HepG2 (cell line): ENCODE results near the gene TLN1. TPM values are rescaled to one million over a fixed set of nuclear protein-coding genes. Genes with fewer than 3 reads are reported as not detected.

Experiments
- CEBPB ChIP-seq: IDR thresholded peaks from 2 replicates; pipeline ENCODE4 v1.6.1; 2011; ENCODE audit warnings: low read depth, low read length, improper control_type of control experiment, borderline replicate concordance
- IKZF4 ChIP-seq: sonication (generic); formaldehyde crosslinking; IDR thresholded peaks from 2 replicates; pipeline ENCODE4 v1.5.1; 2020; ENCODE audit warnings: borderline replicate concordance, mild to moderate bottlenecking, low read depth, missing genetic modification reagents; ENCODE audit errors: not compliant biosample characterization
- MIXL1 ChIP-seq: IDR thresholded peaks from 2 replicates; pipeline ENCODE4 v1.6.1; 2016
- NFE2L1 ChIP-seq: sonication (generic); formaldehyde crosslinking; IDR thresholded peaks from 2 replicates; pipeline ENCODE4 v1.4.0; 2020; ENCODE audit warnings: missing genetic modification reagents, mild to moderate bottlenecking, borderline replicate concordance
- POLR2A ChIP-seq, 2 experiments: IDR thresholded peaks; 2 replicates each; pipeline ENCODE4 v1.6.1; 2011; ENCODE audit warnings: low read depth in 2 of 2, low read length in 2 of 2, mild to moderate bottlenecking in 1 of 2, moderate library complexity in 1 of 2; ENCODE audit not compliant: insufficient read depth in 1 of 2
- SALL1 ChIP-seq: sonication (generic); formaldehyde crosslinking; IDR thresholded peaks from 2 replicates; pipeline ENCODE4 v1.8.0; 2022; ENCODE audit warnings: mild to moderate bottlenecking, missing genetic modification reagents
- ZFP41 ChIP-seq: sonication (generic); formaldehyde crosslinking; IDR thresholded peaks from 2 replicates; pipeline ENCODE4 v1.4.0; 2020; ENCODE audit warnings: mild to moderate bottlenecking, missing genetic modification reagents, borderline replicate concordance
- ZFY ChIP-seq: sonication (generic); formaldehyde crosslinking; IDR thresholded peaks from 2 replicates; pipeline ENCODE4 v1.4.0; 2020; ENCODE audit warnings: missing genetic modification reagents
- ZNF121 ChIP-seq: sonication (generic); formaldehyde crosslinking; IDR thresholded peaks from 2 replicates; pipeline ENCODE4 v1.5.0; 2020; ENCODE audit warnings: mild to moderate bottlenecking, missing genetic modification reagents
- ZNF614 ChIP-seq: IDR thresholded peaks from 2 replicates; pipeline ENCODE4 v1.6.1; 2018; ENCODE audit warnings: missing biosample characterization, missing genetic modification reagents, inconsistent platforms, borderline replicate concordance
- ZNF790 ChIP-seq: sonication (generic); formaldehyde crosslinking; IDR thresholded peaks from 2 replicates; pipeline ENCODE4 v1.8.0; 2022; ENCODE audit warnings: missing genetic modification reagents, mild to moderate bottlenecking, borderline replicate concordance
- polyA plus RNA-seq, 8 experiments: library from polyadenylated mRNA; depleted of rRNA in 3 of 8; stranded (reverse) in 7 of 8; unstranded in 1 of 8; fragments of >200 nt; fragmentation: Illumina TruSeq in 4 of 8; extraction: Trizol in 4 of 8; gene quantifications; 2 replicates each; pipeline versions ENCODE4 v1.2.1 to v1.2.3, GENCODE V29; 2011 to 2016; ENCODE audit warnings: low read depth in 4 of 8, missing spikeins in 1 of 8, mixed read lengths in 1 of 8; ENCODE audit not compliant: insufficient read depth in 1 of 8
- total RNA-seq, 5 experiments: library from RNA; depleted of rRNA; stranded (reverse); fragments of >200 nt; fragmentation: Illumina TruSeq; extraction: Trizol; gene quantifications; 2 replicates each; pipeline ENCODE4 v1.2.3, GENCODE V29; 2016; ENCODE audit warnings: low read depth in 1 of 5
- TF ChIP-seq, protein P1 (sequence below): sonication (generic); formaldehyde crosslinking; IDR thresholded peaks from 2 replicates; pipeline ENCODE4 v1.4.0; 2020; ENCODE audit warnings: missing genetic modification reagents, mild to moderate bottlenecking, borderline replicate concordance
- TF ChIP-seq, protein P2 (sequence below): sonication (generic); formaldehyde crosslinking; IDR thresholded peaks from 2 replicates; pipeline ENCODE4 v1.4.0; 2020; ENCODE audit warnings: missing genetic modification reagents, mild to moderate bottlenecking, borderline replicate concordance
- TF ChIP-seq, protein P3 (sequence below): sonication (generic); formaldehyde crosslinking; IDR thresholded peaks from 2 replicates; pipeline ENCODE4 v1.9.0; 2022; ENCODE audit warnings: missing genetic modification reagents, mild to moderate bottlenecking, borderline replicate concordance
- TF ChIP-seq, protein P4 (sequence below): sonication (generic); formaldehyde crosslinking; IDR thresholded peaks from 2 replicates; pipeline ENCODE4 v1.5.1; 2020; ENCODE audit warnings: mild to moderate bottlenecking, missing genetic modification reagents, borderline replicate concordance

Gene TLN1
- total and polyA plus RNA-seq, 2 of the 13 experiments (the other 11 are each of a cell fraction or from before 2014, with no cell fraction given) = 35.2 to 51.8 TPM

DNA sequence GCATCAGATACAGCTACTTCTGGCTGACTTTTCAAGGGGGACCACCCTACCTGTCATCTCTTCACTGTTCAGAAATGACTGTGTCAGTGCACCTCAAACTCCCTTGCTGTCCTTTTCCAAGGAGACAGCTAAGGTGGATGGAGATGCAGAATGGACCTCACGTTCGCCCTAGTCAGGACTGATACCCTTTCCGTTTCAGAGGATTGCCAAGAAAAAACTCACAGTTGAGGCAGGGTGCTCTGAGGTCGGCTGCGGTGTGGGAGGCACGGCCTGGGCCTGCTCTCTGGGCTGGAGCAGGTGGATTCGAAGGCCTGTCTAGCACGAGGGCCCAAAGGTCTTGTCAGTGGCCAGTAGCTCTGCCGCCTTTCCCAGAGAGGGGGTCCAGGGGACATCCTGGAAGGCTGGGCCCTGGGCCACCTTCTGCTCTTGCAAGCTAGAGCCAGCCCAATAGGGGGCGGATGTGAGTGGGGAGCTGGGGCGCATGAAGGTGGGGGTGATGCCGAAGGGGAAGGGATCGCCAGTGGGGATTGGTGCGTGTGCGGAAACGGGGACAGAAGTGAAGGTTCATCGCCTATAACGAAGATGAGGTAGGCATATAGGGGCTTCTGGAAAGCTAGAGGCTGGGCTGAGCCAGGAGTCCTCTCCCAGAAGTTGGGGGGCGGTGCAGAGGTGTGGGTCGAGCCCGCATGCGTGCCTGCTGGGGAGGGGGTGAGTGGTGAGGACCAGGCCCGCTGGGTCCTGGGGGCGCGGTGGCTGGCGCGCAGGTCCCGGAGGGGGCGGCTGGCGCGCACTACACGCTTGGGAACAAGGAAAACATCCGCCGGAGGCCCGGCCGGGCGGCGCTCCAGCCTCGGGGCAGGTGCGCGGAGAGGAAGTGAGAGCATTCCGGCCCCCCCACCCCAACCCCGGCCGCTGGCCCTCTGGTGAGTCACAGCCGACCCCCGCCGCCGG is 24.6 kb upstream of the TLN1 start (continued):
- TF ChIP-seq, protein P1, sequence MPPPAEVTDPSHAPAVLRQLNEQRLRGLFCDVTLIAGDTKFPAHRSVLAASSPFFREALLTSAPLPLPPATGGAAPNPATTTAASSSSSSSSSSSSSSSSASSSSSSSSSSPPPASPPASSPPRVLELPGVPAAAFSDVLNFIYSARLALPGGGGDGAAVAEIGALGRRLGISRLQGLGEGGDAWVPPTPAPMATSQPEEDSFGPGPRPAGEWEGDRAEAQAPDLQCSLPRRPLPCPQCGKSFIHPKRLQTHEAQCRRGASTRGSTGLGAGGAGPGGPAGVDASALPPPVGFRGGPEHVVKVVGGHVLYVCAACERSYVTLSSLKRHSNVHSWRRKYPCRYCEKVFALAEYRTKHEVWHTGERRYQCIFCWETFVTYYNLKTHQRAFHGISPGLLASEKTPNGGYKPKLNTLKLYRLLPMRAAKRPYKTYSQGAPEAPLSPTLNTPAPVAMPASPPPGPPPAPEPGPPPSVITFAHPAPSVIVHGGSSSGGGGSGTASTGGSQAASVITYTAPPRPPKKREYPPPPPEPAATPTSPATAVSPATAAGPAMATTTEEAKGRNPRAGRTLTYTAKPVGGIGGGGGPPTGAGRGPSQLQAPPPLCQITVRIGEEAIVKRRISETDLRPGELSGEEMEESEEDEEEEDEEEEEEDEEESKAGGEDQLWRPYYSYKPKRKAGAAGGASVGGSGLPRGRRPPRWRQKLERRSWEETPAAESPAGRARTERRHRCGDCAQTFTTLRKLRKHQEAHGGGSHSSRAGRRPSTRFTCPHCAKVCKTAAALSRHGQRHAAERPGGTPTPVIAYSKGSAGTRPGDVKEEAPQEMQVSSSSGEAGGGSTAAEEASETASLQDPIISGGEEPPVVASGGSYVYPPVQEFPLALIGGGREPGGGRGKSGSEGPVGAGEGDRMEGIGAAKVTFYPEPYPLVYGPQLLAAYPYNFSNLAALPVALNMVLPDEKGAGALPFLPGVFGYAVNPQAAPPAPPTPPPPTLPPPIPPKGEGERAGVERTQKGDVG (CRISPR knock-in tag) = 0 out of 2 replicates have a peak, but pooled peaks have one; percentile 54
- peak; percentile 39; the same call in 1 of the 2 replicates for TF ChIP-seq ZNF790 (CRISPR knock-in tag)
- TF ChIP-seq, protein P2, sequence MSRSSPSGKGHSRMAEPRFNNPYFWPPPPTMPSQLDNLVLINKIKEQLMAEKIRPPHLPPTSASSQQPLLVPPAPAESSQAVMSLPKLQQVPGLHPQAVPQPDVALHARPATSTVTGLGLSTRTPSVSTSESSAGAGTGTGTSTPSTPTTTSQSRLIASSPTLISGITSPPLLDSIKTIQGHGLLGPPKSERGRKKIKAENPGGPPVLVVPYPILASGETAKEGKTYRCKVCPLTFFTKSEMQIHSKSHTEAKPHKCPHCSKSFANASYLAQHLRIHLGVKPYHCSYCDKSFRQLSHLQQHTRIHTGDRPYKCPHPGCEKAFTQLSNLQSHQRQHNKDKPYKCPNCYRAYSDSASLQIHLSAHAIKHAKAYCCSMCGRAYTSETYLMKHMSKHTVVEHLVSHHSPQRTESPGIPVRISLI (CRISPR knock-in tag) = peak; percentile 34; the same call in 1 of the 2 replicates
- peak; percentile 60; the same call in 1 of the 2 replicates for TF ChIP-seq ZNF614 (CRISPR knock-in tag)
- peak; percentile 92 for TF ChIP-seq ZFY (CRISPR knock-in tag)
- TF ChIP-seq, protein P3, sequence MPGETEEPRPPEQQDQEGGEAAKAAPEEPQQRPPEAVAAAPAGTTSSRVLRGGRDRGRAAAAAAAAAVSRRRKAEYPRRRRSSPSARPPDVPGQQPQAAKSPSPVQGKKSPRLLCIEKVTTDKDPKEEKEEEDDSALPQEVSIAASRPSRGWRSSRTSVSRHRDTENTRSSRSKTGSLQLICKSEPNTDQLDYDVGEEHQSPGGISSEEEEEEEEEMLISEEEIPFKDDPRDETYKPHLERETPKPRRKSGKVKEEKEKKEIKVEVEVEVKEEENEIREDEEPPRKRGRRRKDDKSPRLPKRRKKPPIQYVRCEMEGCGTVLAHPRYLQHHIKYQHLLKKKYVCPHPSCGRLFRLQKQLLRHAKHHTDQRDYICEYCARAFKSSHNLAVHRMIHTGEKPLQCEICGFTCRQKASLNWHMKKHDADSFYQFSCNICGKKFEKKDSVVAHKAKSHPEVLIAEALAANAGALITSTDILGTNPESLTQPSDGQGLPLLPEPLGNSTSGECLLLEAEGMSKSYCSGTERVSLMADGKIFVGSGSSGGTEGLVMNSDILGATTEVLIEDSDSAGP (CRISPR knock-in tag) = peak; percentile 83; the same call in 1 of the 2 replicates
- peak; percentile 72 for TF ChIP-seq IKZF4 (CRISPR knock-in tag)
- TF ChIP-seq, protein P4, sequence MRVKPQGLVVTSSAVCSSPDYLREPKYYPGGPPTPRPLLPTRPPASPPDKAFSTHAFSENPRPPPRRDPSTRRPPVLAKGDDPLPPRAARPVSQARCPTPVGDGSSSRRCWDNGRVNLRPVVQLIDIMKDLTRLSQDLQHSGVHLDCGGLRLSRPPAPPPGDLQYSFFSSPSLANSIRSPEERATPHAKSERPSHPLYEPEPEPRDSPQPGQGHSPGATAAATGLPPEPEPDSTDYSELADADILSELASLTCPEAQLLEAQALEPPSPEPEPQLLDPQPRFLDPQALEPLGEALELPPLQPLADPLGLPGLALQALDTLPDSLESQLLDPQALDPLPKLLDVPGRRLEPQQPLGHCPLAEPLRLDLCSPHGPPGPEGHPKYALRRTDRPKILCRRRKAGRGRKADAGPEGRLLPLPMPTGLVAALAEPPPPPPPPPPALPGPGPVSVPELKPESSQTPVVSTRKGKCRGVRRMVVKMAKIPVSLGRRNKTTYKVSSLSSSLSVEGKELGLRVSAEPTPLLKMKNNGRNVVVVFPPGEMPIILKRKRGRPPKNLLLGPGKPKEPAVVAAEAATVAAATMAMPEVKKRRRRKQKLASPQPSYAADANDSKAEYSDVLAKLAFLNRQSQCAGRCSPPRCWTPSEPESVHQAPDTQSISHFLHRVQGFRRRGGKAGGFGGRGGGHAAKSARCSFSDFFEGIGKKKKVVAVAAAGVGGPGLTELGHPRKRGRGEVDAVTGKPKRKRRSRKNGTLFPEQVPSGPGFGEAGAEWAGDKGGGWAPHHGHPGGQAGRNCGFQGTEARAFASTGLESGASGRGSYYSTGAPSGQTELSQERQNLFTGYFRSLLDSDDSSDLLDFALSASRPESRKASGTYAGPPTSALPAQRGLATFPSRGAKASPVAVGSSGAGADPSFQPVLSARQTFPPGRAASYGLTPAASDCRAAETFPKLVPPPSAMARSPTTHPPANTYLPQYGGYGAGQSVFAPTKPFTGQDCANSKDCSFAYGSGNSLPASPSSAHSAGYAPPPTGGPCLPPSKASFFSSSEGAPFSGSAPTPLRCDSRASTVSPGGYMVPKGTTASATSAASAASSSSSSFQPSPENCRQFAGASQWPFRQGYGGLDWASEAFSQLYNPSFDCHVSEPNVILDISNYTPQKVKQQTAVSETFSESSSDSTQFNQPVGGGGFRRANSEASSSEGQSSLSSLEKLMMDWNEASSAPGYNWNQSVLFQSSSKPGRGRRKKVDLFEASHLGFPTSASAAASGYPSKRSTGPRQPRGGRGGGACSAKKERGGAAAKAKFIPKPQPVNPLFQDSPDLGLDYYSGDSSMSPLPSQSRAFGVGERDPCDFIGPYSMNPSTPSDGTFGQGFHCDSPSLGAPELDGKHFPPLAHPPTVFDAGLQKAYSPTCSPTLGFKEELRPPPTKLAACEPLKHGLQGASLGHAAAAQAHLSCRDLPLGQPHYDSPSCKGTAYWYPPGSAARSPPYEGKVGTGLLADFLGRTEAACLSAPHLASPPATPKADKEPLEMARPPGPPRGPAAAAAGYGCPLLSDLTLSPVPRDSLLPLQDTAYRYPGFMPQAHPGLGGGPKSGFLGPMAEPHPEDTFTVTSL = no peak
- TF ChIP-seq ZNF121 (CRISPR knock-in tag) = 0 out of 2 replicates have a peak, but pooled peaks have one; percentile 8
- TF ChIP-seq CEBPB = no peak
- no peak for TF ChIP-seq ZFP41 (CRISPR knock-in tag)
- TF ChIP-seq POLR2A (IDR thresholded peaks at IDR 0.05; ENCODE audit: insufficient read depth in 1 of 2, low read depth in 2 of 2, low read length in 2 of 2) = peak in 1 of 2 experiments; percentile 56; a peak in 3 of 4 replicates
- peak; percentile 35 for TF ChIP-seq SALL1 (CRISPR knock-in tag)
- 0 out of 2 replicates have a peak, but pooled peaks have one; percentile 8 for TF ChIP-seq MIXL1 (CRISPR knock-in tag)
- no peak for TF ChIP-seq NFE2L1 (CRISPR knock-in tag)
